K562 (cell line): Measurements from ENCODE around the gene ARHGAP31. TPM values are rescaled to one million over a fixed set of nuclear protein-coding genes. Genes with fewer than 3 reads are reported as not detected.
A peak's percentile ranks its signal among the peaks of the same experiment; 100 is the strongest.

ENCODE experiments used
- ATAC-seq: fragments of 200-7000 bp; cut with Tn5 transposase; 3 replicates; pipeline ENCODE4 v1.9.1; 2020; ENCODE audit warnings: moderate library complexity
- BruUV-seq: library from RNA; stranded (reverse); fragments of 400-500 nt; replicated peaks from 2 replicates; lab custom pipeline; 2021; lab: Mats Ljungman, UMichigan
- CTCF ChIA-PET: fragments of 300-600 bp; formaldehyde crosslinking; extraction: SDS; loops from one replicate; lab custom pipeline; 2021; ENCODE audit warnings: low intra/inter-chr PET ratio; lab: Yijun Ruan, JAX
- POLR2A ChIA-PET: fragments of 300-600, 350-650 bp; sonication (Branson Sonifier 250); formaldehyde crosslinking; extraction: SDS; loops from one replicate; lab custom pipeline; 2021; ENCODE audit warnings: antibody characterized with exemption, inconsistent platforms; lab: Yijun Ruan, JAX
- DNase-seq, 4 experiments: peaks; one replicate each; pipeline versions ENCODE4 v3.0.0 to v3.0.0-alpha.2; 2011 to 2018; ENCODE audit warnings: low spot score in 3 of 4, mixed read lengths in 3 of 4; ENCODE audit errors: extremely low read depth in 1 of 4
- FAIRE-seq: peaks from 2 replicates; lab custom pipeline; 2011; peaks lifted over from hg19 to GRCh38; lab: Jason Lieb, UNC
- H2AFZ ChIP-seq: 2 replicates; pipeline ENCODE4 v1.6.0; 2011; ENCODE audit warnings: low read depth, low read length, control low read depth, inconsistent platforms
- H3K27ac ChIP-seq: fragments of 200-600 bp; 3 replicates; pipeline ENCODE4 v1.8.0; 2011; ENCODE audit warnings: low read depth, mild to moderate bottlenecking, control low read depth, inconsistent platforms, low read length, moderate library complexity, mixed read lengths; ENCODE audit errors: extremely low read depth
- H3K27me3 ChIP-seq, 2 experiments: fragments of 300-600 bp in 1 of 2; 2 replicates in 1 of 2; 3 replicates in 1 of 2; pipeline versions ENCODE4 v1.6.0 to v1.8.0; 2011; ENCODE audit warnings: inconsistent platforms in 2 of 2, low read length in 2 of 2, mild to moderate bottlenecking in 1 of 2, mixed read lengths in 1 of 2, moderate library complexity in 1 of 2; ENCODE audit not compliant: control insufficient read depth in 2 of 2, insufficient read depth in 2 of 2
- H3K36me3 ChIP-seq: fragments of 300-600 bp; 3 replicates; pipeline ENCODE4 v1.8.0; 2011; ENCODE audit warnings: mild to moderate bottlenecking, low read length, inconsistent platforms; ENCODE audit not compliant: control insufficient read depth, insufficient read depth
- H3K4me1 ChIP-seq, 2 experiments: fragments of 200-600 bp in 1 of 2; replicated peaks in 1 of 2; 2 replicates in 1 of 2; 3 replicates in 1 of 2; pipeline versions ENCODE4 v1.5.1 to v1.8.0; 2011; ENCODE audit warnings: inconsistent platforms in 2 of 2, low read length in 2 of 2, mild to moderate bottlenecking in 1 of 2, mixed read lengths in 1 of 2, moderate library complexity in 1 of 2; ENCODE audit not compliant: control insufficient read depth in 2 of 2, insufficient read depth in 2 of 2
- H3K4me2 ChIP-seq: 2 replicates; pipeline ENCODE4 v1.6.1; 2011; ENCODE audit warnings: low read length, control low read depth, inconsistent platforms, mixed read lengths; ENCODE audit not compliant: insufficient read depth
- H3K4me3 ChIP-seq: fragments of 200-600 bp; sonication (generic), shearing (Covaris generic); 2 replicates; pipeline ENCODE4 v1.5.1; 2016; ENCODE audit warnings: control low read depth, inconsistent platforms
- H3K79me2 ChIP-seq: fragments of 200-600 bp; 3 replicates; pipeline ENCODE4 v1.8.0; 2011; ENCODE audit warnings: low read length, inconsistent platforms; ENCODE audit not compliant: control insufficient read depth, insufficient read depth
- H3K9ac ChIP-seq, 2 experiments: 2 replicates each; pipeline versions ENCODE4 v1.6.0 to v1.6.1; 2011; ENCODE audit warnings: low read depth in 2 of 2, low read length in 2 of 2, control low read depth in 1 of 2, inconsistent platforms in 1 of 2, mild to moderate bottlenecking in 1 of 2, mixed read lengths in 1 of 2; ENCODE audit not compliant: insufficient read depth in 1 of 2
- H3K9me1 ChIP-seq: one replicate; pipeline ENCODE4 v1.6.0; 2011; ENCODE audit warnings: inconsistent platforms, mild to moderate bottlenecking, low read length, moderate library complexity; ENCODE audit not compliant: control insufficient read depth, insufficient read depth
- H3K9me3 ChIP-seq: replicated peaks from 2 replicates; pipeline ENCODE4 v1.5.1; 2011; ENCODE audit warnings: low read depth, low read length, inconsistent platforms; ENCODE audit not compliant: control insufficient read depth, insufficient read depth
- H4K20me1 ChIP-seq: replicated peaks from 2 replicates; pipeline ENCODE4 v1.6.1; 2011; ENCODE audit warnings: low read length, inconsistent platforms, mixed read lengths; ENCODE audit not compliant: control insufficient read depth, insufficient read depth
- CBX5 ChIP-seq: IDR thresholded peaks from 2 replicates; pipeline ENCODE4 v1.6.1; 2014; ENCODE audit warnings: low read depth, borderline replicate concordance
- FOXM1 ChIP-seq, 2 experiments: fragments of 450-650 bp in 1 of 2; sonication (generic) in 1 of 2; formaldehyde crosslinking in 1 of 2; IDR thresholded peaks; 2 replicates each; pipeline versions ENCODE4 v1.6.1 to v1.9.0; 2017 to 2022; ENCODE audit warnings: low read depth in 2 of 2, mild to moderate bottlenecking in 2 of 2, missing genetic modification reagents in 1 of 2, moderate library complexity in 1 of 2
- HES1 ChIP-seq: fragments of 450-650 bp; IDR thresholded peaks from 2 replicates; pipeline ENCODE4 v1.6.1; 2016; ENCODE audit warnings: low read depth, mild to moderate bottlenecking, moderate library complexity
- HEY1 ChIP-seq: fragments of 250-450 bp; sonication (Bioruptor Pico); IDR thresholded peaks from 2 replicates; pipeline ENCODE4 v1.5.0; 2020; ENCODE audit warnings: mild to moderate bottlenecking, moderate library complexity, borderline replicate concordance
- HNRNPL ChIP-seq: fragments of 200-400 bp; formaldehyde crosslinking; IDR thresholded peaks from 2 replicates; pipeline ENCODE4 v1.6.1; 2017; ENCODE audit warnings: low read depth, mild to moderate bottlenecking, low read length
- KHSRP ChIP-seq: fragments of 450-650 bp; IDR thresholded peaks from 2 replicates; pipeline ENCODE4 v1.6.1; 2017
- PATZ1 ChIP-seq: fragments of 250-450 bp; sonication (Bioruptor Pico); IDR thresholded peaks from 2 replicates; pipeline ENCODE4 v1.5.0; 2020; ENCODE audit warnings: mild to moderate bottlenecking, borderline replicate concordance
- POLR3A ChIP-seq: IDR thresholded peaks from 2 replicates; pipeline ENCODE4 v1.6.1; 2011; ENCODE audit warnings: borderline replicate concordance, mild to moderate bottlenecking, moderate library complexity; ENCODE audit not compliant: insufficient read length, insufficient read depth; ENCODE audit errors: extremely low read depth
- SMAD2 ChIP-seq: fragments of 150-350 bp; IDR thresholded peaks from 2 replicates; pipeline ENCODE4 v1.6.1; 2014; ENCODE audit warnings: low read depth, mild to moderate bottlenecking, low read length
- SMARCA5 ChIP-seq: fragments of 450-650 bp; IDR thresholded peaks from 2 replicates; pipeline ENCODE4 v1.6.1; 2016
- SP1 ChIP-seq: sonication (generic); formaldehyde crosslinking; IDR thresholded peaks from 2 replicates; pipeline ENCODE4 v1.8.1; 2022; ENCODE audit warnings: mild to moderate bottlenecking, missing genetic modification reagents
- TFE3 ChIP-seq: fragments of 450-650 bp; formaldehyde crosslinking; IDR thresholded peaks from 2 replicates; pipeline ENCODE4 v1.4.0; 2020; ENCODE audit warnings: mild to moderate bottlenecking, mixed read lengths
- ZFP91 ChIP-seq: sonication (generic); formaldehyde crosslinking; IDR thresholded peaks from 2 replicates; pipeline ENCODE4 v1.8.0; 2022; ENCODE audit warnings: mild to moderate bottlenecking, missing genetic modification reagents
- ZNF511 ChIP-seq: sonication (generic); formaldehyde crosslinking; IDR thresholded peaks from 2 replicates; pipeline ENCODE4 v1.8.0; 2022; ENCODE audit warnings: mild to moderate bottlenecking, missing genetic modification reagents
- WGBS: fragments of 100-300 bp; shearing (Covaris generic); methylation state at CpG from one replicate; pipeline ENCODE4 v1.1.6; 2016; ENCODE audit warnings: low coverage, mixed read lengths; ENCODE audit not compliant: insufficient coverage; ENCODE audit errors: missing lambda C conversion rate; 5-methylcytosine and 5-hydroxymethylcytosine counted together
- in situ Hi-C: fragments of 300-500 bp; cut with MboI; formaldehyde crosslinking; loops from 4 replicates; pipeline ENCODE4 v1.15.0; 2018; ENCODE audit warnings: inconsistent platforms, mixed read lengths
- intact Hi-C: fragments of 100-400 bp; cut with micrococcal nuclease; formaldehyde crosslinking; loops from 2 replicates; pipeline ENCODE4 v1.14.2; 2022
- polyA plus RNA-seq, 8 experiments: library from polyadenylated mRNA; depleted of rRNA in 4 of 8; stranded (reverse) in 5 of 8; unstranded in 3 of 8; fragments of >200 nt; fragmentation: Nextera tagmentation in 2 of 8; fragmentation: Illumina TruSeq in 1 of 8; extraction: Ambion mirVana in 2 of 8; extraction: Trizol in 1 of 8; gene quantifications; 2 replicates each; pipeline versions ENCODE4 v1.2.1 to v1.2.3, GENCODE V29; 2011 to 2014; ENCODE audit warnings: inconsistent platforms in 1 of 8, missing spikeins in 1 of 8
- total RNA-seq, 7 experiments: library from RNA; depleted of rRNA in 6 of 7; stranded (reverse); fragments of >200 nt in 6 of 7; fragmentation: Illumina TruSeq in 2 of 7; extraction: Trizol in 2 of 7; gene quantifications; 2 replicates each; pipeline versions ENCODE4 v1.2.1 to v1.2.3, GENCODE V29; 2011 to 2021; ENCODE audit warnings: low replicate concordance in 1 of 7

Gene ARHGAP31
- total and polyA plus RNA-seq, 9 of the 15 experiments (the other 6 are each of a cell fraction or from before 2014, with no cell fraction given) = under 0.01 to 0.13 (median 0.06) TPM; not detected in 5

- TF ChIP-seq PATZ1 (CRISPR knock-in tag) (no peak), POLR3A (no peak), HES1 (no peak), SP1 (no peak), ZNF511 (CRISPR knock-in tag) (no peak)
Measured at GRCh38 chr3:119314821-119315220, 20.6 kb downstream of the ARHGAP31 start (continued).

- H3K9ac ChIP-seq = no peak overlapping the region
- 15% methylated on average over 3 of the region's 3 CpGs for WGBS
- ATAC-seq (no peak), DNase-seq (no peak), FAIRE-seq (no peak)
- ChIA-PET POLR2A (no interaction called here), CTCF (no interaction called here)
- peaks cover 0 to 10% of the 10 kb centered on the region in 2 experiments; a peak in 3 of 5 replicates for H3K4me1 ChIP-seq
- no peaks in the 10 kb centered on the region for H4K20me1 ChIP-seq
- no peak overlapping the region for H2AFZ ChIP-seq
- H3K27me3 ChIP-seq = peaks cover 0 to 12% of the 10 kb centered on the region in 2 experiments; a peak in 3 of 5 replicates
- H3K79me2 ChIP-seq = no peaks in the 10 kb centered on the region
- no peaks in the 10 kb centered on the region for H3K9me1 ChIP-seq
- in situ Hi-C loops = no loop called here
- intact Hi-C loops = no loop called here
- no peaks in the 10 kb centered on the region for H3K9me3 ChIP-seq
- H3K4me3 ChIP-seq = no peak overlapping the region
- no peaks in the 10 kb centered on the region for H3K36me3 ChIP-seq
- no TSS peak for BruUV-seq
- H3K4me2 ChIP-seq = no peak overlapping the region
- H3K27ac ChIP-seq = no peak overlapping the region
- no peak for TF ChIP-seq SMARCA5
- no peak for TF ChIP-seq SMAD2
- TF ChIP-seq ZFP91 (CRISPR knock-in tag) = no peak
- no peak for TF ChIP-seq HNRNPL
- TF ChIP-seq KHSRP = no peak
- no peak for TF ChIP-seq HEY1
- no peak for TF ChIP-seq CBX5
- TF ChIP-seq TFE3 (CRISPR knock-in tag) = peak; percentile 59
- no peak for TF ChIP-seq FOXM1 (IDR thresholded peaks at IDR 0.05; ENCODE audit: low read depth)
- no peak for TF ChIP-seq FOXM1 (CRISPR knock-in tag; IDR thresholded peaks at IDR 0.05; ENCODE audit: low read depth)
Measured at GRCh38 chr3:119315600-119316312, 21.6 kb downstream of the ARHGAP31 start.
